ENCODE data around the gene DPP6.

DPP6 gene

GRCh38 chr7:154868921-154869320 lies 816.7 kb downstream of the DPP6 start:
- peaks cover 94% of the 10 kb centered on the region for H3K27me3 ChIP-seq (ENCODE audit: insufficient read depth, low read depth, severe bottlenecking)

GRCh38 chr7:154869436-154869835 lies 817.2 kb downstream of the DPP6 start:
- Histone ChIP-seq H3K27ac (no peak overlapping the region), H3K4me3 (ENCODE audit: low read depth, low read length) (no peak overlapping the region), H3K9me3 (ENCODE audit: severe bottlenecking) (no peaks in the 10 kb centered on the region), H3K27me3 (ENCODE audit: insufficient read depth, low read depth, severe bottlenecking) (peaks cover 94% of the 10 kb centered on the region), H3K36me3 (no peaks in the 10 kb centered on the region)
- no peak for TF ChIP-seq CTCF (IDR thresholded peaks at IDR 0.05; ENCODE audit: low read depth, low read length)
- no peak for DNase-seq

More at GRCh38 chr7:154868921-154869320, 816.7 kb downstream of the DPP6 start:
- no peak for TF ChIP-seq CTCF (IDR thresholded peaks at IDR 0.05; ENCODE audit: low read depth, low read length)
- no peak for DNase-seq
- Histone ChIP-seq H3K27ac (no peak overlapping the region), H3K9me3 (ENCODE audit: severe bottlenecking) (no peaks in the 10 kb centered on the region), H3K4me3 (ENCODE audit: low read depth, low read length) (no peak overlapping the region), H3K36me3 (no peaks in the 10 kb centered on the region)

GRCh38 chr7:154871507-154871906 lies 819.3 kb downstream of the DPP6 start:
- no peaks in the 10 kb centered on the region for H3K36me3 ChIP-seq
- no peaks in the 10 kb centered on the region for H3K9me3 ChIP-seq (ENCODE audit: severe bottlenecking)
- DNase-seq: no peak
- H3K27ac ChIP-seq: no peak overlapping the region
- TF ChIP-seq CTCF (IDR thresholded peaks at IDR 0.05; ENCODE audit: low read depth, low read length): no peak
- H3K4me3 ChIP-seq (ENCODE audit: low read depth, low read length): no peak overlapping the region
- H3K27me3 ChIP-seq (ENCODE audit: insufficient read depth, low read depth, severe bottlenecking): peaks cover 94% of the 10 kb centered on the region

GRCh38 chr7:154871928-154872750 lies 819.9 kb downstream of the DPP6 start:
- H3K4me3 ChIP-seq (ENCODE audit: low read depth, low read length): no peak overlapping the region

GRCh38 chr7:154872811-154873499 lies 820.8 kb downstream of the DPP6 start:
- Histone ChIP-seq H3K27ac (no peak overlapping the region), H3K27me3 (ENCODE audit: insufficient read depth, low read depth, severe bottlenecking) (peaks cover 94% of the 10 kb centered on the region), H3K4me3 (ENCODE audit: low read depth, low read length) (no peak overlapping the region), H3K9me3 (ENCODE audit: severe bottlenecking) (no peaks in the 10 kb centered on the region), H3K36me3 (no peaks in the 10 kb centered on the region)
- TF ChIP-seq CTCF (IDR thresholded peaks at IDR 0.05; ENCODE audit: low read depth, low read length): no peak
- no peak for DNase-seq

More at GRCh38 chr7:154871928-154872750, 819.9 kb downstream of the DPP6 start:
- Histone ChIP-seq H3K27me3 (ENCODE audit: insufficient read depth, low read depth, severe bottlenecking) (peaks cover 94% of the 10 kb centered on the region), H3K36me3 (no peaks in the 10 kb centered on the region), H3K27ac (no peak overlapping the region), H3K9me3 (ENCODE audit: severe bottlenecking) (no peaks in the 10 kb centered on the region)
- DNase-seq: no peak
- TF ChIP-seq CTCF (IDR thresholded peaks at IDR 0.05; ENCODE audit: low read depth, low read length): no peak
